ENCODE data around the gene SPTLC2. TPM values are rescaled to one million over a fixed set of nuclear protein-coding genes. Genes with fewer than 3 reads are reported as not detected.

The SPTLC2 gene
- total and polyA plus RNA-seq, 2 of the 13 experiments (the other 11 are each of a cell fraction or from before 2014, with no cell fraction given) = 17.4 to 17.5 TPM

DNA sequence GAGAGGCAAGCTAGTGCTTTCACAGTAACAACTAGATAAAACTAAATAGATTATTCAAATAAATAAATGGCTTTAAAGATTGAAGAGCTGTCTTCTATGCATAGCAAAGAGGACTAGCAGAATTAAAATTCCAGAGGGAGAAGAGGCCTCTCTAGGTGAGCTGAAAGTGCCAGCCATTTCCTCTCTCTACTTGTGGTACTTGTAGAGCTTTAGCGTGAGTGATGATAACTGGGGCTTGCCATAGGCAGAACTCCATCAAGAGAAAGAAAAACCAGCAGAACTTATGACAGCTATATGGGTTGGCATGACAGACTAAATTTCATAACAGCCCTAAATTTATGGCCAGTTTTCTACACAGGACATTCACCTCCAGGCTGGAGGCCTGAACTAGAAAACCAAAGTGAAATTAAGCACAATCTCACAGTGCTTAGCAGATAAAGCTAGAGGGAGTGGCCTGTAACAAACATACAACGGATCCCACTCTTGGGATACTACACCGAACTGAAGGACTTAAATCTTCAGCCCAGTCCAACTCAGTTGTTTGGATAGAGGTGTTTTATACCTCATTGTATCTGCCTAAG lies 11.0 kb downstream of the SPTLC2 start:
- Histone ChIP-seq H3K27me3 (ENCODE audit: control insufficient read depth in 1 of 2, insufficient read depth in 2 of 2, low read length in 2 of 2) (no peaks in the 10 kb centered on the region), H3K4me2 (ENCODE audit: low read depth, low read length) (peak overlapping the region; percentile 21), H3K9ac (ENCODE audit: insufficient read depth, low read depth, low read length) (no peak overlapping the region), H4K20me1 (ENCODE audit: insufficient read depth, low read length) (no peaks in the 10 kb centered on the region; the same call in 1 of the 2 replicates), H2AFZ (ENCODE audit: low read length) (no peak overlapping the region), H3K27ac (ENCODE audit: extremely low read length, insufficient read depth, low read length) (no peak overlapping the region), H3K4me1 (ENCODE audit: insufficient read depth, low read length) (peaks cover 14% of the 10 kb centered on the region), H3K36me3 (replicated peaks in 1 of 2; ENCODE audit: control insufficient read depth in 1 of 2, insufficient read depth in 2 of 2, low read length in 2 of 2) (no peaks in the 10 kb centered on the region), H3K9me3 (ENCODE audit: low read length) (no peaks in the 10 kb centered on the region), H3K79me2 (ENCODE audit: insufficient read depth, low read length) (peaks cover 54% of the 10 kb centered on the region), H3K4me3 (replicated peaks in 1 of 3; ENCODE audit: insufficient read depth in 1 of 3, low read depth in 2 of 3, low read length in 3 of 3) (no peak overlapping the region)
- POLR2A ChIA-PET = no interaction called here
- DNase-seq (ENCODE audit: low spot score) (no peak), ATAC-seq (peak; percentile 38; the same call in 2 of the 3 replicates), FAIRE-seq (no peak)
- no TSS peak for BruUV-seq (replicated peaks)
- TF ChIP-seq ZNF841 (CRISPR knock-in tag; IDR thresholded peaks at IDR 0.05; ENCODE audit: borderline replicate concordance) = no peak
- no peak for TF ChIP-seq SRY (CRISPR knock-in tag; IDR thresholded peaks at IDR 0.05)
- no peak for TF ChIP-seq ZNF652 (CRISPR knock-in tag; IDR thresholded peaks at IDR 0.05; ENCODE audit: borderline replicate concordance, low read depth)
- TF ChIP-seq ATF2 (CRISPR knock-in tag; IDR thresholded peaks at IDR 0.05) = no peak
- TF ChIP-seq, protein P1, sequence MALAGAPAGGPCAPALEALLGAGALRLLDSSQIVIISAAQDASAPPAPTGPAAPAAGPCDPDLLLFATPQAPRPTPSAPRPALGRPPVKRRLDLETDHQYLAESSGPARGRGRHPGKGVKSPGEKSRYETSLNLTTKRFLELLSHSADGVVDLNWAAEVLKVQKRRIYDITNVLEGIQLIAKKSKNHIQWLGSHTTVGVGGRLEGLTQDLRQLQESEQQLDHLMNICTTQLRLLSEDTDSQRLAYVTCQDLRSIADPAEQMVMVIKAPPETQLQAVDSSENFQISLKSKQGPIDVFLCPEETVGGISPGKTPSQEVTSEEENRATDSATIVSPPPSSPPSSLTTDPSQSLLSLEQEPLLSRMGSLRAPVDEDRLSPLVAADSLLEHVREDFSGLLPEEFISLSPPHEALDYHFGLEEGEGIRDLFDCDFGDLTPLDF (CRISPR knock-in tag; IDR thresholded peaks at IDR 0.05) = no peak
- TF ChIP-seq ZNF75D (CRISPR knock-in tag; IDR thresholded peaks at IDR 0.05; ENCODE audit: borderline replicate concordance) = no peak
- TF ChIP-seq ZNF431 (CRISPR knock-in tag; IDR thresholded peaks at IDR 0.05; ENCODE audit: borderline replicate concordance, low read depth) = no peak
- intact Hi-C loops (cut with micrococcal nuclease; ENCODE audit: unreplicated experiment) (no loop called here), in situ Hi-C loops (cut with HindIII; ENCODE audit: extremely low pct_ligation_motif_present, low pct_unique_long_range_greater_than_20kb) (no loop called here)
- 57% methylated on average over 3 of the region's 3 CpGs for WGBS (ENCODE audit: low lambda C conversion rate)
- CTCF ChIA-PET (ENCODE audit: low intra/inter-chr PET ratio, low total read pairs) = no interaction called here
